ENCODE measurements around the gene DCAF12L2. TPM values are rescaled to one million over a fixed set of nuclear protein-coding genes. Genes with fewer than 3 reads are reported as not detected.

DCAF12L2 gene
- total and polyA plus RNA-seq, 2 of the 4 experiments (the other 2 are of a cell fraction), result not detected

DNA sequence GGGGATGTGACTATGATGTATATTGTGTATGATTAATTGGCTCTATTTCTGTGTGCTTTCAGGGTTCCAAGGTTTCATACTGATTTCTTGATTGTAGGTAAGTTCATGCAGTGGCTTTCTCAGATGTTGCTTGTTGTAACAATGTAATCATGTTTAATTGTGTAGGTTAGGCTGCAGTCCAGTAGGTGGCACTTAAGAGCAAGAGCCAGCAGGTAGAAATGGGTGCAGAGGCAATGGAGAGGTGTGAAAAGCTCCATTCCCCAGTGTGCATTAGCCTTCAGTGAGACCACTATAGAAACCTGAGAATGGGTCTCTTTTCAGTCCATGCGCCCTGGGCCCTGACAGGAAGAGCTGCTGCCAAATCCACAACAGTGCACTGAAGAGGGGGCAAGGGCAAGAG, 28.2 kb downstream of the DCAF12L2 start:
- ChIA-PET CTCF (no interaction called here), POLR2A (ENCODE audit: unreplicated experiment) (no interaction called here)
- Histone ChIP-seq H4K20me1 (ENCODE audit: insufficient read depth, low read length) (no peaks in the 10 kb centered on the region), H3K4me3 (ENCODE audit: insufficient read depth, low read depth, low read length) (no peak overlapping the region), H3K56ac (ENCODE audit: extremely low read depth, insufficient read depth, low read length) (no peak overlapping the region), H2AK5ac (ENCODE audit: low read depth, low read length) (no peak overlapping the region), H3K23ac (ENCODE audit: low read depth, low read length) (no peak overlapping the region), H2BK5ac (ENCODE audit: low read depth, low read length, poor library complexity, severe bottlenecking) (no peak overlapping the region), H4K8ac (ENCODE audit: low read depth in 2 of 2, low read length in 2 of 2) (no peak overlapping the region), H3K4ac (ENCODE audit: low read depth, low read length) (no peak overlapping the region), H3K27me3 (ENCODE audit: control insufficient read depth, insufficient read depth, low read length) (no peaks in the 10 kb centered on the region), H3K4me2 (ENCODE audit: low read depth, low read length) (no peak overlapping the region), H2BK15ac (ENCODE audit: low read depth, low read length) (no peak overlapping the region), H4K91ac (ENCODE audit: insufficient read depth, low read depth, low read length) (no peak overlapping the region), H3K9me3 (ENCODE audit: control insufficient read depth, insufficient read depth, low read length) (peaks cover 5% of the 10 kb centered on the region; the same call in 1 of the 2 replicates), H2AFZ (replicated peaks; ENCODE audit: low read length, poor library complexity) (no peak overlapping the region), H3K4me1 (ENCODE audit: control insufficient read depth, insufficient read depth, low read length) (no peaks in the 10 kb centered on the region), H3K79me1 (ENCODE audit: low read depth in 1 of 2, low read length in 2 of 2) (no peaks in the 10 kb centered on the region), H2AK9ac (replicated peaks; ENCODE audit: low read depth, low read length, poor library complexity) (no peak overlapping the region), H4K5ac (ENCODE audit: low read depth, low read length) (no peak overlapping the region), H3K27ac (ENCODE audit: insufficient read depth, low read length) (no peak overlapping the region), H3K36me3 (ENCODE audit: control insufficient read depth, insufficient read depth, low read length) (no peaks in the 10 kb centered on the region), H3K14ac (replicated peaks; ENCODE audit: low read depth, low read length) (no peak overlapping the region), H2BK20ac (ENCODE audit: low read depth, low read length) (no peak overlapping the region), H2BK120ac (ENCODE audit: low read depth, low read length) (no peak overlapping the region), H3K9ac (ENCODE audit: low read depth, low read length) (no peak overlapping the region), H3K9me1 (ENCODE audit: insufficient read depth, low read length) (no peaks in the 10 kb centered on the region), H3K18ac (ENCODE audit: low read depth, low read length) (no peak overlapping the region)
- WGBS, 2 experiments (ENCODE audit: extremely low coverage in 2 of 2, insufficient read length in 1 of 2), result no CpG with 5 or more reads among the region's 1 CpG
- no peak for ATAC-seq (ENCODE audit: low read depth)
- dilution Hi-C loops (cut with HindIII; ENCODE audit: low sequenced_read_pairs, unreplicated experiment) (no loop called here), intact Hi-C loops (cut with micrococcal nuclease) (no loop called here), in situ Hi-C loops (cut with MboI; ENCODE audit: low sequenced_read_pairs) (no loop called here)
- no peak for DNase-seq
- TF ChIP-seq RFX5 (IDR thresholded peaks at IDR 0.05; ENCODE audit: low read depth, low read length) (no peak), CEBPB (IDR thresholded peaks at IDR 0.05; ENCODE audit: low read depth, low read length) (no peak), MAFK (IDR thresholded peaks at IDR 0.05; ENCODE audit: low read depth, low read length) (no peak), MAZ (IDR thresholded peaks at IDR 0.05; ENCODE audit: borderline replicate concordance, low read depth, low read length) (no peak), SMC3 (IDR thresholded peaks at IDR 0.05; ENCODE audit: low read depth, low read length) (no peak), POLR2A (IDR thresholded peaks at IDR 0.05; ENCODE audit: low read depth, low read length) (no peak), NFE2L2 (IDR thresholded peaks at IDR 0.05; ENCODE audit: low read depth, low read length) (no peak), FOS (IDR thresholded peaks at IDR 0.05; ENCODE audit: low read depth, low read length) (no peak), BHLHE40 (IDR thresholded peaks at IDR 0.05; ENCODE audit: low read depth, low read length) (no peak), MXI1 (IDR thresholded peaks at IDR 0.05; ENCODE audit: borderline replicate concordance, low read depth, low read length) (no peak)
- TF ChIP-seq, protein P1, sequence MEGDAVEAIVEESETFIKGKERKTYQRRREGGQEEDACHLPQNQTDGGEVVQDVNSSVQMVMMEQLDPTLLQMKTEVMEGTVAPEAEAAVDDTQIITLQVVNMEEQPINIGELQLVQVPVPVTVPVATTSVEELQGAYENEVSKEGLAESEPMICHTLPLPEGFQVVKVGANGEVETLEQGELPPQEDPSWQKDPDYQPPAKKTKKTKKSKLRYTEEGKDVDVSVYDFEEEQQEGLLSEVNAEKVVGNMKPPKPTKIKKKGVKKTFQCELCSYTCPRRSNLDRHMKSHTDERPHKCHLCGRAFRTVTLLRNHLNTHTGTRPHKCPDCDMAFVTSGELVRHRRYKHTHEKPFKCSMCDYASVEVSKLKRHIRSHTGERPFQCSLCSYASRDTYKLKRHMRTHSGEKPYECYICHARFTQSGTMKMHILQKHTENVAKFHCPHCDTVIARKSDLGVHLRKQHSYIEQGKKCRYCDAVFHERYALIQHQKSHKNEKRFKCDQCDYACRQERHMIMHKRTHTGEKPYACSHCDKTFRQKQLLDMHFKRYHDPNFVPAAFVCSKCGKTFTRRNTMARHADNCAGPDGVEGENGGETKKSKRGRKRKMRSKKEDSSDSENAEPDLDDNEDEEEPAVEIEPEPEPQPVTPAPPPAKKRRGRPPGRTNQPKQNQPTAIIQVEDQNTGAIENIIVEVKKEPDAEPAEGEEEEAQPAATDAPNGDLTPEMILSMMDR (conservative IDR thresholded peaks at IDR 0.05; ENCODE audit: low read depth, low read length), result no peak
- TF ChIP-seq, protein P2, sequence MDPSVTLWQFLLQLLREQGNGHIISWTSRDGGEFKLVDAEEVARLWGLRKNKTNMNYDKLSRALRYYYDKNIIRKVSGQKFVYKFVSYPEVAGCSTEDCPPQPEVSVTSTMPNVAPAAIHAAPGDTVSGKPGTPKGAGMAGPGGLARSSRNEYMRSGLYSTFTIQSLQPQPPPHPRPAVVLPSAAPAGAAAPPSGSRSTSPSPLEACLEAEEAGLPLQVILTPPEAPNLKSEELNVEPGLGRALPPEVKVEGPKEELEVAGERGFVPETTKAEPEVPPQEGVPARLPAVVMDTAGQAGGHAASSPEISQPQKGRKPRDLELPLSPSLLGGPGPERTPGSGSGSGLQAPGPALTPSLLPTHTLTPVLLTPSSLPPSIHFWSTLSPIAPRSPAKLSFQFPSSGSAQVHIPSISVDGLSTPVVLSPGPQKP (IDR thresholded peaks at IDR 0.05; ENCODE audit: borderline replicate concordance, low read depth, low read length), result no peak
- no TSS peak for BruUV-seq (replicated peaks)
